ENCODE results near the gene NDUFA11. TPM values are rescaled to one million over a fixed set of nuclear protein-coding genes. Genes with fewer than 3 reads are reported as not detected.

The NDUFA11 gene
- total and polyA plus RNA-seq, 9 of the 15 experiments (the other 6 are each of a cell fraction or from before 2014, with no cell fraction given), result 63.3 to 486 (median 274) TPM

GRCh38 chr19:5863030-5863665 is 40.4 kb downstream of the NDUFA11 start:
- in situ Hi-C loops (cut with MboI), result no loop called here
- no peak for TF ChIP-seq ZNF316 (IDR thresholded peaks at IDR 0.05)
- no peak for TF ChIP-seq TBL1XR1 (IDR thresholded peaks at IDR 0.05; ENCODE audit: low read length in 2 of 2)
- TF ChIP-seq HMGXB4 (CRISPR knock-in tag; IDR thresholded peaks at IDR 0.05), result no peak
- TF ChIP-seq HNRNPUL1 (IDR thresholded peaks at IDR 0.05; ENCODE audit: low read length), result no peak
- no peak for TF ChIP-seq CHD7 (IDR thresholded peaks at IDR 0.05; ENCODE audit: low read depth, low read length)
- TF ChIP-seq CEBPB (tag; IDR thresholded peaks at IDR 0.05), result no peak

More at GRCh38 chr19:5863030-5863665, 40.4 kb downstream of the NDUFA11 start:
- no peak for FAIRE-seq
- no peaks in the 10 kb centered on the region for H3K36me3 ChIP-seq (ENCODE audit: control insufficient read depth, insufficient read depth, low read length)
- H3K4me1 ChIP-seq (replicated peaks in 1 of 2; ENCODE audit: control insufficient read depth in 2 of 2, insufficient read depth in 2 of 2, low read length in 2 of 2), result peaks cover 0 to 23% of the 10 kb centered on the region in 2 experiments; a peak in 2 of 5 replicates
- no peak overlapping the region for H3K9ac ChIP-seq (ENCODE audit: insufficient read depth in 1 of 2, low read depth in 2 of 2, low read length in 2 of 2)
- no TSS peak for BruUV-seq (replicated peaks)
- WGBS (ENCODE audit: insufficient coverage, low coverage, missing lambda C conversion rate), result 11% methylated on average over 9 of the region's 11 CpGs
- ATAC-seq, result no peak
- H3K79me2 ChIP-seq (ENCODE audit: control insufficient read depth, insufficient read depth, low read length), result no peaks in the 10 kb centered on the region
- intact Hi-C loops (cut with micrococcal nuclease), result no loop called here
- peaks cover 3% of the 10 kb centered on the region; the same call in 1 of the 2 replicates for H4K20me1 ChIP-seq (replicated peaks; ENCODE audit: control insufficient read depth, insufficient read depth, low read length)
- H3K4me3 ChIP-seq, result no peak overlapping the region
- no peaks in the 10 kb centered on the region for H3K9me1 ChIP-seq (ENCODE audit: control insufficient read depth, insufficient read depth, low read length)
- ChIA-PET POLR2A (interaction anchor here (1.0 kb wide), 1 partner anchor 24 kb away, joined by 3 read pairs; no protein-coding TSS in a partner anchor), CTCF (ENCODE audit: low intra/inter-chr PET ratio) (no interaction called here)
- peaks cover 1 to 29% of the 10 kb centered on the region in 2 experiments; a peak in 2 of 5 replicates for H3K27me3 ChIP-seq (ENCODE audit: control insufficient read depth in 2 of 2, insufficient read depth in 2 of 2, low read length in 2 of 2)
- H2AFZ ChIP-seq (ENCODE audit: low read depth, low read length), result no peak overlapping the region
- DNase-seq (ENCODE audit: extremely low read depth in 1 of 4, low spot score in 3 of 4), result no peak
- H3K9me3 ChIP-seq (replicated peaks; ENCODE audit: control insufficient read depth, insufficient read depth, low read depth, low read length), result no peaks in the 10 kb centered on the region
- H3K4me2 ChIP-seq (ENCODE audit: insufficient read depth, low read length), result no peak overlapping the region
- H3K27ac ChIP-seq (ENCODE audit: extremely low read depth, low read depth, low read length), result no peak overlapping the region

Data from K562 (cell line).